ENCODE measurements around the gene OR9Q1.

The OR9Q1 gene

DNA sequence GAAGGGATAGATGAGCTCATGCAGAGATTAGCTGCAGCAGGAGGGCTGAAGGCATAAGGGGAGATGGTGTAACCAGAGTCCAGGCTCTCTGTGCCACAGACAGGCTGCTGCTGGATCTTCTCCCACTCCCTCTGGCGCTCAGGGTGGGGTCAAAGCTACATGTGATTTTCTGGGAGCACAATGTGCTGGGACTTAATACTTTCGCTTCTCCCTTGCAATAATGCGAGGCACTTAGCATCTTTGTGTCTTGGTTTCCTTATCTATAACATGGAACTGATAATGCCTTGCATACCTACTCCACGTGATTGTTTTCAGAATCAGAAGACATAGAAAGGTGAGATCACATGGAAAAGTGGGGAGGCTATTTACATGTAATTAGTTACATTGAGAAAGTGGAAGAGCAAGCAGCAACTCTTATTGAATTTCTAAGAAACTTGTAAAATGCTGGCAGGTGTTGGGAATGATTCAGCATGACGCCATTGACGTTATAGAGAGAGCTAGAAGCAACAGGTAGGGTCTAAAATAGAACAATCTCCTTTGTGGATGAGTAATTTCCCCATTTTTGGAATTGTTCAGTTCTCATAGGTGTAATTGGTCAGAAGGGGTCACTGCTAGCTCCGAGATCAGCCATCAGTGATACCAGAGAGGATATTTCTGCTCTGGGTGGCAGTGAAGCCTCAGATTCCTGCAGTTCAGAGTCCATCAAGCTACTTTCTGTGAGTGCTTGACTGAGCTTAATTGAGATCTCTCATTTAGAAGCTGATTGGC is 109.8 kb downstream of the OR9Q1 start:
- no peak overlapping the region for H3K9ac ChIP-seq (ENCODE audit: low read length in 2 of 2)
- H3K36me3 ChIP-seq (ENCODE audit: control insufficient read depth in 2 of 2, insufficient read depth in 2 of 2, low read length in 2 of 2), result no peaks in the 10 kb centered on the region
- peaks cover 0 to 2% of the 10 kb centered on the region in 2 donors for H3K27me3 ChIP-seq (ENCODE audit: control insufficient read depth in 1 of 2, insufficient read depth in 2 of 2, low read length in 2 of 2)
- H3K4me1 ChIP-seq (ENCODE audit: control insufficient read depth, insufficient read depth, low read length), result no peaks in the 10 kb centered on the region
- no peaks in the 10 kb centered on the region for H3K9me3 ChIP-seq (ENCODE audit: control insufficient read depth in 2 of 2, low read length in 2 of 2)
- no peak overlapping the region for H3K4me3 ChIP-seq (ENCODE audit: low read length in 2 of 2)
- no peak overlapping the region for H3K27ac ChIP-seq (ENCODE audit: low read length)

- Histone ChIP-seq H3K9me3 (ENCODE audit: control insufficient read depth in 2 of 2, low read length in 2 of 2) (no peaks in the 10 kb centered on the region), H3K4me3 (ENCODE audit: low read length in 2 of 2) (no peak overlapping the region), H3K9ac (ENCODE audit: low read length in 2 of 2) (no peak overlapping the region), H3K27ac (ENCODE audit: low read length) (no peak overlapping the region), H3K4me1 (ENCODE audit: control insufficient read depth, insufficient read depth, low read length) (no peaks in the 10 kb centered on the region), H3K27me3 (ENCODE audit: control insufficient read depth in 1 of 2, insufficient read depth in 2 of 2, low read length in 2 of 2) (peaks cover 0 to 2% of the 10 kb centered on the region in 2 donors), H3K36me3 (ENCODE audit: control insufficient read depth in 2 of 2, insufficient read depth in 2 of 2, low read length in 2 of 2) (no peaks in the 10 kb centered on the region)
Measured at GRCh38 chr11:58134151-58134550, 110.5 kb downstream of the OR9Q1 start.

GRCh38 chr11:58135171-58135570 is 111.5 kb downstream of the OR9Q1 start:
- Histone ChIP-seq H3K4me3 (ENCODE audit: low read length in 2 of 2) (no peak overlapping the region), H3K36me3 (ENCODE audit: control insufficient read depth in 2 of 2, insufficient read depth in 2 of 2, low read length in 2 of 2) (no peaks in the 10 kb centered on the region), H3K4me1 (ENCODE audit: control insufficient read depth, insufficient read depth, low read length) (no peaks in the 10 kb centered on the region), H3K9me3 (ENCODE audit: control insufficient read depth in 2 of 2, low read length in 2 of 2) (no peaks in the 10 kb centered on the region), H3K27me3 (ENCODE audit: control insufficient read depth in 1 of 2, insufficient read depth in 2 of 2, low read length in 2 of 2) (peaks cover 0 to 2% of the 10 kb centered on the region in 2 donors), H3K27ac (ENCODE audit: low read length) (no peak overlapping the region), H3K9ac (ENCODE audit: low read length in 2 of 2) (no peak overlapping the region)

- Histone ChIP-seq H3K36me3 (ENCODE audit: control insufficient read depth in 2 of 2, insufficient read depth in 2 of 2, low read length in 2 of 2) (no peaks in the 10 kb centered on the region), H3K27ac (ENCODE audit: low read length) (no peak overlapping the region), H3K4me3 (ENCODE audit: low read length in 2 of 2) (no peak overlapping the region), H3K27me3 (ENCODE audit: control insufficient read depth in 1 of 2, insufficient read depth in 2 of 2, low read length in 2 of 2) (no peaks in the 10 kb centered on the region), H3K4me1 (ENCODE audit: control insufficient read depth, insufficient read depth, low read length) (no peaks in the 10 kb centered on the region), H3K9ac (ENCODE audit: low read length in 2 of 2) (no peak overlapping the region), H3K9me3 (ENCODE audit: control insufficient read depth in 2 of 2, low read length in 2 of 2) (no peaks in the 10 kb centered on the region)
Measured at GRCh38 chr11:58142761-58143160, 119.1 kb downstream of the OR9Q1 start.

- Histone ChIP-seq H3K9ac (ENCODE audit: low read length in 2 of 2) (no peak overlapping the region), H3K4me1 (ENCODE audit: control insufficient read depth, insufficient read depth, low read length) (no peaks in the 10 kb centered on the region), H3K36me3 (ENCODE audit: control insufficient read depth in 2 of 2, insufficient read depth in 2 of 2, low read length in 2 of 2) (no peaks in the 10 kb centered on the region), H3K27ac (ENCODE audit: low read length) (no peak overlapping the region), H3K9me3 (ENCODE audit: control insufficient read depth in 2 of 2, low read length in 2 of 2) (no peaks in the 10 kb centered on the region), H3K4me3 (ENCODE audit: low read length in 2 of 2) (no peak overlapping the region), H3K27me3 (ENCODE audit: control insufficient read depth in 1 of 2, insufficient read depth in 2 of 2, low read length in 2 of 2) (no peaks in the 10 kb centered on the region)
Measured at GRCh38 chr11:58152781-58153180, 129.1 kb downstream of the OR9Q1 start.

GRCh38 chr11:58164389-58164788 is 140.7 kb downstream of the OR9Q1 start:
- H3K4me3 ChIP-seq (ENCODE audit: low read length in 2 of 2), result no peak overlapping the region
- H3K36me3 ChIP-seq (ENCODE audit: control insufficient read depth in 2 of 2, insufficient read depth in 2 of 2, low read length in 2 of 2), result no peaks in the 10 kb centered on the region
- no peaks in the 10 kb centered on the region for H3K4me1 ChIP-seq (ENCODE audit: control insufficient read depth, insufficient read depth, low read length)
- H3K27me3 ChIP-seq (ENCODE audit: control insufficient read depth in 1 of 2, insufficient read depth in 2 of 2, low read length in 2 of 2), result no peaks in the 10 kb centered on the region
- H3K9me3 ChIP-seq (ENCODE audit: control insufficient read depth in 2 of 2, low read length in 2 of 2), result no peaks in the 10 kb centered on the region
- H3K27ac ChIP-seq (ENCODE audit: low read length), result no peak overlapping the region
- no peak overlapping the region for H3K9ac ChIP-seq (ENCODE audit: low read length in 2 of 2)

GRCh38 chr11:58164990-58165389 is 141.3 kb downstream of the OR9Q1 start:
- no peak overlapping the region for H3K9ac ChIP-seq (ENCODE audit: low read length in 2 of 2)
- H3K36me3 ChIP-seq (ENCODE audit: control insufficient read depth in 2 of 2, insufficient read depth in 2 of 2, low read length in 2 of 2), result no peaks in the 10 kb centered on the region
- H3K27ac ChIP-seq (ENCODE audit: low read length), result no peak overlapping the region
- no peaks in the 10 kb centered on the region for H3K27me3 ChIP-seq (ENCODE audit: control insufficient read depth in 1 of 2, insufficient read depth in 2 of 2, low read length in 2 of 2)
- no peaks in the 10 kb centered on the region for H3K4me1 ChIP-seq (ENCODE audit: control insufficient read depth, insufficient read depth, low read length)
- no peak overlapping the region for H3K4me3 ChIP-seq (ENCODE audit: low read length in 2 of 2)
- no peaks in the 10 kb centered on the region for H3K9me3 ChIP-seq (ENCODE audit: control insufficient read depth in 2 of 2, low read length in 2 of 2)

GRCh38 chr11:58165504-58166106 is 141.9 kb downstream of the OR9Q1 start:
- Histone ChIP-seq H3K27ac (ENCODE audit: low read length) (no peak overlapping the region), H3K27me3 (ENCODE audit: control insufficient read depth in 1 of 2, insufficient read depth in 2 of 2, low read length in 2 of 2) (no peaks in the 10 kb centered on the region), H3K9me3 (ENCODE audit: control insufficient read depth in 2 of 2, low read length in 2 of 2) (no peaks in the 10 kb centered on the region), H3K4me3 (ENCODE audit: low read length in 2 of 2) (no peak overlapping the region), H3K9ac (ENCODE audit: low read length in 2 of 2) (no peak overlapping the region), H3K4me1 (ENCODE audit: control insufficient read depth, insufficient read depth, low read length) (no peaks in the 10 kb centered on the region), H3K36me3 (ENCODE audit: control insufficient read depth in 2 of 2, insufficient read depth in 2 of 2, low read length in 2 of 2) (no peaks in the 10 kb centered on the region)

- H3K27me3 ChIP-seq (ENCODE audit: control insufficient read depth in 1 of 2, insufficient read depth in 2 of 2, low read length in 2 of 2), result peaks cover 0 to 2% of the 10 kb centered on the region in 2 donors
- H3K27ac ChIP-seq (ENCODE audit: low read length), result no peak overlapping the region
- no peak overlapping the region for H3K4me3 ChIP-seq (ENCODE audit: low read length in 2 of 2)
- no peaks in the 10 kb centered on the region for H3K4me1 ChIP-seq (ENCODE audit: control insufficient read depth, insufficient read depth, low read length)
- H3K9me3 ChIP-seq (ENCODE audit: control insufficient read depth in 2 of 2, low read length in 2 of 2), result peaks cover 0 to 4% of the 10 kb centered on the region in 2 donors
- no peaks in the 10 kb centered on the region for H3K36me3 ChIP-seq (ENCODE audit: control insufficient read depth in 2 of 2, insufficient read depth in 2 of 2, low read length in 2 of 2)
- H3K9ac ChIP-seq (ENCODE audit: low read length in 2 of 2), result no peak overlapping the region
Measured at GRCh38 chr11:58177409-58178054, 153.9 kb downstream of the OR9Q1 start.

DNA sequence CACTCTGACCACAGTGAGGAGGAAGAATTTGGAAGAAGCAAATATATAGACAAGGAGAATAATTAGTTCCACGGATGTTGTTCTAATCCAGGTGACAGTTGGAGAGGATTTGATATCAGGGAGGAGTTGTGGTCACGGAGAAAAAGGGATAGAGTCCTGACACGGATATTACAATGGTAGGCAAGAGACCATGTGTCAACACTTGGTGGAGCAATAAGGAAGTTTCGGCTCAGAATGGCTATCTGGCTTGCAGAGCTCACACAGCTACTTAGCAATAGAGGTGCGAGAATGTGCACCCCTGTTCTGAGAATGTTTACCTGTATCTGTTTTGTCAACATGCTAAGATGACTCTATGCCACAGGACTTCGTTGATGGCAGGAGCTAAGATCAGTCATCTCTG is 154.8 kb downstream of the OR9Q1 start:
- Histone ChIP-seq H3K4me3 (ENCODE audit: low read length in 2 of 2) (no peak overlapping the region), H3K4me1 (ENCODE audit: control insufficient read depth, insufficient read depth, low read length) (no peaks in the 10 kb centered on the region), H3K27me3 (ENCODE audit: control insufficient read depth in 1 of 2, insufficient read depth in 2 of 2, low read length in 2 of 2) (peaks cover 0 to 2% of the 10 kb centered on the region in 2 donors), H3K9ac (ENCODE audit: low read length in 2 of 2) (no peak overlapping the region), H3K9me3 (ENCODE audit: control insufficient read depth in 2 of 2, low read length in 2 of 2) (peaks cover 0 to 4% of the 10 kb centered on the region in 2 donors), H3K36me3 (ENCODE audit: control insufficient read depth in 2 of 2, insufficient read depth in 2 of 2, low read length in 2 of 2) (no peaks in the 10 kb centered on the region), H3K27ac (ENCODE audit: low read length) (no peak overlapping the region)

GRCh38 chr11:58179648-58180047 is 156.0 kb downstream of the OR9Q1 start:
- Histone ChIP-seq H3K36me3 (ENCODE audit: control insufficient read depth in 2 of 2, insufficient read depth in 2 of 2, low read length in 2 of 2) (no peaks in the 10 kb centered on the region), H3K9me3 (ENCODE audit: control insufficient read depth in 2 of 2, low read length in 2 of 2) (no peaks in the 10 kb centered on the region), H3K4me1 (ENCODE audit: control insufficient read depth, insufficient read depth, low read length) (no peaks in the 10 kb centered on the region), H3K27ac (ENCODE audit: low read length) (no peak overlapping the region), H3K9ac (ENCODE audit: low read length in 2 of 2) (no peak overlapping the region), H3K4me3 (ENCODE audit: low read length in 2 of 2) (no peak overlapping the region), H3K27me3 (ENCODE audit: control insufficient read depth in 1 of 2, insufficient read depth in 2 of 2, low read length in 2 of 2) (no peaks in the 10 kb centered on the region)
